Measurements from ENCODE around the gene MYO7A.

Gene MYO7A

DNA sequence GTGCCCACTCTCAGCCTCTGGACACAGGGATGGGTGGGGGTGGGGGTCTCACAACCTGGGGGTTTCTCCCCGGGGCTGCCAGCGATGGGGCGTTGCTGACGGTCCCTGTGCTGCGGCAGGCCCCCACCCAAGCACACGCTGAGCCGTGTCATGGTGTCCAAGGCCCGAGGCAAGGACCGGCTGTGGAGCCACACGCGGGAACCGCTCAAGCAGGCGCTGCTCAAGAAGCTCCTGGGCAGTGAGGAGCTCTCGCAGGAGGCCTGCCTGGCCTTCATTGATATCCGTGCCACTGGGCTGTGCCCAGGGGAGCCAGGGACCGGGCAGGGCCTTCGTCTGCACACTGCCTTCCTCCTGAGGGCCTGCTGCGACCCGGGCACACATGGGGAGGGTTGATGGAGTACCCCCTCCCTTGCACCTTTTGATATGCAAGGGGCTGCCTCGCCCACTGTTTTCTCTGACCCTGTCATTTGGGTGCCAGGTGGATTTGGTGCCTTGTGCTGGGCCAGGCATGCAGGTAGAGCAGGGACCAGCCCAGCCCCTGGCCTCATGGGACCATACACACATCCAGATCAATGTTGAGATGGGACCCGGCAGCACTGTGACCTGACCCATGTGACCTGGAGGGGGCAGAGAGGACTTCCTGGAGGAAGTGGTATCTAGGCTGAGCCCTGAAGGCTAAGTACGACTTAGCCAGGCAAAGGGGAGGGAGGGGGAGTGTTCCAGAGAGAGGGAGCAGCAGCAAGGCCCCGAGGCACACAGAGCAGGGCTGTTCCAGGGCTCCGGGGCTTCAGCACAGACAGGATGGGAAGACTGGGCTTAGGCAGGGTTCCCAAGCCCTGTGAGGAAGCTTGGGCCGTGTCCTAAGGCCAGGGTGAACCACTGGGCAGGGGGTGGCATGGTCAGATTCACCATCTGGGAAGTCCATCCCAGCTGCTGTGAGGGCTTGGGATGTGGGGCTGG lies 75.2 kb downstream of the MYO7A start:
- no peak for DNase-seq

DNA sequence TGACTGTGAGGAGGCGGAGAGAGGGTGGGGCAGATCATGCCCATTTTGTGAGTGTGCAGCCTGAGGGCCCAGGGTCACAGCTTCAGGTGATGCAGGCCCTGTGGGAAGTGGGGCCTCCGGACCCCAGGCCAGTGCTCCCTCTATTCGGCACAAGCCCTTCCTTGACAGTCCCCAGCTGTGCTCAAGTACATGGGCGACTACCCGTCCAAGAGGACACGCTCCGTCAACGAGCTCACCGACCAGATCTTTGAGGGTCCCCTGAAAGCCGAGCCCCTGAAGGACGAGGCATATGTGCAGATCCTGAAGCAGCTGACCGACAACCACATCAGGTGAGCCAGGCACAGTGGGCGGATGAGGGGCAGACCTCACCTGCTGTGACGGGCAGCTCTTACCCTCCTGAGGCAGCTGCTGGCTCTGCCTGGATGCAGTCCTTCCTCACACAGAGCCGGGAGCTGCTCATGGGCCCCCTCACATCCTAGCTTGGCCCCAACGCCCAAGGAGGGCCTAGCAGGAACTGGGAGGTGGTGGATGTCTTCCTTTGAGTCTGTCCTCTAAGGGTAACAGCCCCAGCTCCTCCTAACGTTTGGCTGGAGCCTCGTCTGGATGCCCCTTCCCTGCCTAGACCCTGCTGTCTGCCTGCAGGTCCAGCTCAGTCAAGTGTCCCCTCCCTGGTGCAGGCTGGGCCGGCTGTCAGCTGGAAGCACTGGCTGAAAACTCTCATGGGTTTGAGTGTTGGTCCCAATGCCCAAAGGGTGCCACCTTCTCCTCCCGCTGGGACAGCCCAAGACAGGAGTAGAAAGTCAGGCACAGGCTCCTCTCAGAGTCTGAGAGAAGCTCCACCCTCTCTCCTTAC lies 76.1 kb downstream of the MYO7A start:
- DNase-seq: no peak

DNA sequence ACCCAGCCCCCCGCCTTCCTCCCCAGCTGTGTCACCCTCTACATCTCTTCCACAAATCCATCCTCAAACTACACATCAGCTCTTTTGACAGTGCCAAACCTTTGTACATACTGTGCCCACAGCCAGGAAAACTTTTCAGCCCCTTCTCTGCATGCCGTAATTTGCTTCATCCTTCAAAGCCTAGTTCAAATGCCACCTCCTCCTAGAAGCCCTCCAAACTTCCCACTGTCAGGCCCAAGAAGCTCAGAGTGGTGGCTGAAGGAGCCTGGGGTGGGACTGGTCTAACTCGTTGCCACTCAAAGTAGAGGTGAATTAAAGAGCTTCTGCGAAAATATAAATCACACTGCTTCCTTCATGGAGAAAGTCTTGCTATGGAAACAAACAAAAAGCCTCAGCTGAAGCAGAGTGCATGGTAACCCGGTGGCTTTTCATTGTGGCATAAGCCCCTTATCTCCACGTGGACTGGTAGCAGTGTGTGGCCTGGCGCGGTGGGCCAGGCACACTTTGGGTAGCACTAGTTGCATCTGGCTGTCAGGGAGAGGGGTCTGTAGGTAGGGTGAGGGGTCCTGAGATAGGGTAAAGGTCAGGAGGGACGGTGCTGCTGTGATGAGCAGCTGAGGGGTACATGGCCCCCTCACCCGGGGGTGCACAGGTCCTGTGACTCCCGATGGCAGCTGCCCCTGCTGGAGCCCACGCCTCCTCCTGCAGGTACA lies 76.9 kb downstream of the MYO7A start:
- no peak for DNase-seq

DNA sequence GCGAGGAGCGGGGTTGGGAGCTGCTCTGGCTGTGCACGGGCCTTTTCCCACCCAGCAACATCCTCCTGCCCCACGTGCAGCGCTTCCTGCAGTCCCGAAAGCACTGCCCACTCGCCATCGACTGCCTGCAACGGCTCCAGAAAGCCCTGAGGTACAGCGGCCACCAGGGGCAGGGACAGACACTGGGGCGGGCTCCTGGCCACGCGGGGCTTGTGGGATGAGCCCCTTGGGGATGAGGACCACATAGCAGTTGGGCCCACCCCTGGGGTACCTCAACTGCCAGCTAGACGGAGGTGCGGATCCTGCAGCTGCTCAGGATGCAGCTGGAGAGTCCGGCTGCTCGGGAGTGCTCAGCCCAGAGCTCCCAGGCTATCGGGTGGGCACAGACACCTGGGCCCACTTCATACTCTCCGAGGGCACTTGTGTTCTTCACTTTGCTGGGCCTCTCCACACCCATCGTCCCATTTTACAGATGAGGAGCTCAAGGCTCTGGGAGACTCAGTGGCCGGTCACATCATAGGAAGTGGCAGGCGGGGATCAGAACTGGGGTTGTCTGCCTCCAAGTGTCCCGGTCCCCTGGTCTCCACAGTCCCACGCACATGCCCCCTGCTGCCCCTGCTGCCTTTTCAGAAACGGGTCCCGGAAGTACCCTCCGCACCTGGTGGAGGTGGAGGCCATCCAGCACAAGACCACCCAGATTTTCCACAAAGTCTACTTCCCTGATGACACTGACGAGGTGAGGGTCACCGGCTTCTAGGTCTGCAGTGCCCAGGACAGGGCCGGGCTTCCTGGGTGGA lies 77.6 kb downstream of the MYO7A start:
- DNase-seq: no peak

DNA sequence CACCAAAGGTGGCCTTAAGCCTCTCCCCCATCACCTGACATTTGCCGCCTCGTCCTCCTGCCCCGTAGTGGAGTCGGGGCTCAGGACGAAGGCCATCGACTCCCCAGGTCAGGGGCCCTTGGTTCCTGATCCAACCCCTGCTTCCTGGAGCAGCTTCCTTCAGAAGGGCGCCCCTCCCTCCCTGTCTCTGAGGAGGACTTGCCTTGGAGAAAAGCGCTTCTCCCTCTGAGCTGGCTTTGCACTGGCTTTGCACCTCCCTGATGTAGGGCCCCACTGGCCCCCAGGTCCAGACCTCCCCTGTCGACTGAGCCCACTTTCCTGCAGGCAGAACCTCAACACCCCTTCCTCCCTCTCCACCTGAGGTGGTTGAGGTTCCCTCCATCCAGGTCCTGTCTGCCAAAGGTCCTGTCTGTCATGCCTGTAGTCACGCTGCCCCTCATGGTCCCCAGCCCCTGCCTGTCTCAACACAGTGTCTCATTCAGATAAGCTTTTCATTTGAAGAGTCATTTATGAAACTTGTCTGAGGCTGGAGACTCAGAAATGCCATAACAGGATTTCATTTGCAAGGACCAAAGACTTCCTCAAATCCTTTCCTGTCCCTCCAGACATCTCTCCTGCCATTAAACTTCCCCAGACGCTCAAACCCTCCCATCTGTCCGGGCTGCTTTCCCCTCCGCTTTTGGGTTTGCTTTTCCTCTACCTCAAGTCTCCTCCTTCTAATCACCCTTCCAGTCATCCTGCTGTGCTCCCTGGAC lies 78.4 kb downstream of the MYO7A start:
- DNase-seq: no peak

DNA sequence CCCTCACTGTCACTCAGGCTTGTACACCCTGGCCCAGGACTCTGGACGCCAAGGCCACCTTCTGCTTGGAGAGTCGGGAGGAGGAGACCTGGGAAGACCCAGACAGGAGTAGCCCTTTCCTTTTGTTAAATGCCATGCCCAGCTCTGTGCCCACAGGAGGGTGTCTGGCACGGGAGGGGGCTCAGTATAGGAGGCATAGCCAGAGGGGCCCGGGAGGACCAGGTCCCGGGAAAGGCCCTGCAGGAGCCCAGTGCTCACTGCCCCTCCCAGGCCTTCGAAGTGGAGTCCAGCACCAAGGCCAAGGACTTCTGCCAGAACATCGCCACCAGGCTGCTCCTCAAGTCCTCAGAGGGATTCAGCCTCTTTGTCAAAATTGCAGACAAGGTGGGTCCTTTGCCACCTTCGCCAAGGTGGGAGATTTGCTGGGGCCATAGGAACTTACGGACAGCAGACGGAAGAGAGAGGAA lies 79.0 kb downstream of the MYO7A start:
- no peak for DNase-seq

DNA sequence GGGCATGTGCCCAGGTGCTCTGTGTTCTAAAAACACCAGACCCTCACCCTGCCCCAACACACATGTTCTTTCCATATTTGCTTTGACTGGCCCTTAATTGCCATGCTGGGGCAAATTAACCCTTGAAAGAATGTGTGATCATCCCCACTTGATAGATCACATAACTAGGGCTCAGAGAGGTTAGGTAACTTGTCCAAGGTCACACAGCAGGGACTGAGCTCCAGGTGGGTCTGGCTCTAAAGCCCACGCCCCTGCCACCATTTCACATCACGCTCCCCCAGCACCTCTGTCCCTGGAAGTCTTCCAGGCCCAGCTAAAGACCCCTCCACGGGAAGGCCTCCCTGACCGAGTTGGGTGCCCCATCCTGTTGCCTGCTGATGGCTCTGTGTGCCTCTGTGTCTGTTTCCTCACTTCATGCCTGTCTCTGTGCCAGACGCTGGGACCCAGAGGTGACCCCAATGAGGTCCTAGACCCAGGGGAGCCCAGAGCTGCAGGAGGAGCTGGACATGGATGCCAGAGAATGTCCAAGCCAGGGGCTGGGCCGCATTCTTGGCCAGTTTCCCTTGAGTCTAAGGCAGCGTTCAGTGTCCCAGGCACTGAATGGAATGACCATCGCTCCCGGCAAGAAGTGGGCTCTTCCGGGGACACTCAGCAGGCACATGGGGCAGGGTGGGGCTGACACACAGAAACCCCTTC lies 79.7 kb downstream of the MYO7A start:
- no peak for DNase-seq

DNA sequence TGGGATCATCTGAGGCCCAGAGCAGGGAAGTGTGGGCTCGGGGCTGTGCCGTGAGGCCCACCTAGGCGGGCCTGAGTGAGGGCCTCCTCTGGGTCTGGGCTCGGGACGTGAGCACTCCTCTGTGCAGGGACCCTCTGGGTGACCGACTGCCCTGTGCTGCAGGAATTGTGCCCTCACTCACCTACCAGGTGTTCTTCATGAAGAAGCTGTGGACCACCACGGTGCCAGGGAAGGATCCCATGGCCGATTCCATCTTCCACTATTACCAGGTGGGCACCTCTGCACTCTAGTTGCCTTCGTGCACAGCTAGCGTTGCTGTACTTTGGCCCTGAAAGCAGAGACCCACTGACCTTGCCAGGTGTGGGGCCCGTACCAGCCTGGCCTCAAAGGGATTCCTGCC lies 80.5 kb downstream of the MYO7A start:
- no peak for DNase-seq

DNA sequence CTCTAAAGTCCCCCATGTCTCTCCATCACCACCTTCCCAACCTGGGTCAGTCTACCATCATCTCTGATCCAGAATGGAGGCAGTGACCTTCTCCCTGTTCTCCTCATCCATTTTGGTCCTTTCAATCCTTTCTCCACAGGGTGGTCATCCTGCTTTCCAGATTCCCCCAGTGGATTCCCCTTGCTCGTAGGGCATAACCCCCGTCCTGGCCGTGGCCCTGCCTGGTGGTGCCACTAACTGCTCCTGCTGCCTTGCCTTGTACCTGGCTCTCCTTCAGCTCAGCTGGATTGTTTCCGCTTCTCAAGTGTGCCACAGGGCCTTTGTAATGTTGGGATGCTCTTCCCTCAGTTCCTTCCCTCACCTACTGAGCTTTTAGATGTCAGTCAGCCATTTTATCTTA lies 81.6 kb downstream of the MYO7A start:
- DNase-seq: no peak

DNA sequence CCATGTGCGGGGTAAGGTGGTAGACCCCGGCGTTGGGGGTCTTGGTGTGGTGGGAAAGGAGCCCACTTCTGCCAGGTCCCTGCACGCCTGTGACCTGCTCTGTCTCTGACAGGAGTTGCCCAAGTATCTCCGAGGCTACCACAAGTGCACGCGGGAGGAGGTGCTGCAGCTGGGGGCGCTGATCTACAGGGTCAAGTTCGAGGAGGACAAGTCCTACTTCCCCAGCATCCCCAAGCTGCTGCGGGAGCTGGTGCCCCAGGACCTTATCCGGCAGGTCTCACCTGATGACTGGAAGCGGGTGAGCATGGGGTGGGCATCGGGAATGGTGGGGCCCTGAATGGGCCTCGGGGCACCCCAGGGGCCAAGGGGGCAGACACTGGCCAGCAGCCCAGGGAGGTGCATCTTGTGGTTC lies 83.0 kb downstream of the MYO7A start:
- DNase-seq: no peak

DNA sequence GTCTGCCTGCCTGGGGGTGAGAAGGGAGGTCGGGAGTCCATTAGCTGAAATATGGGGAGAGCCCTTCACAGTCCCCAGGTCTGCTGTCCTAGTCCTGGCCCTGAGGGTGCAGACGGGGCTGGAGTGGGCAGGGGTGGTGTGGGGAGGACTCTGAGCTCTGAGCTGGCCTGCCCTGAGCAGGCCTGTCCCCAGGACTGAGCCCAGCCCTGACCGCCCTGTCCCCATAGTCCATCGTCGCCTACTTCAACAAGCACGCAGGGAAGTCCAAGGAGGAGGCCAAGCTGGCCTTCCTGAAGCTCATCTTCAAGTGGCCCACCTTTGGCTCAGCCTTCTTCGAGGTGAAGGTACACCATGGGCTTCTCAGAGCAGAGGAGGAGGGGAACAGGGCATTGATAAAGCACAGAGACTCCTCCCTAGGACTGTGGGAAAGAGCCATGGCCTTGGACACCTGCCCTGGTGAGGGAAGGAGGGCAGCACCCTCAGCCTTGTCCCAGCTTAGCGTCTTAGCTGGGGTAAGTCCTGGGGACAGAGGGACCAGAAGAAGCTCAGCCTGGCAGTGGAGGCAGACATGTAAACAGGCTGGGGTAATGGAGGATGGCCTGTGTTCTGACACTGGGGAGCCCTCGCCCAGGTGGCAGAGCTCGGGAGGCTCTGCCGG lies 83.7 kb downstream of the MYO7A start:
- no peak for DNase-seq

DNA sequence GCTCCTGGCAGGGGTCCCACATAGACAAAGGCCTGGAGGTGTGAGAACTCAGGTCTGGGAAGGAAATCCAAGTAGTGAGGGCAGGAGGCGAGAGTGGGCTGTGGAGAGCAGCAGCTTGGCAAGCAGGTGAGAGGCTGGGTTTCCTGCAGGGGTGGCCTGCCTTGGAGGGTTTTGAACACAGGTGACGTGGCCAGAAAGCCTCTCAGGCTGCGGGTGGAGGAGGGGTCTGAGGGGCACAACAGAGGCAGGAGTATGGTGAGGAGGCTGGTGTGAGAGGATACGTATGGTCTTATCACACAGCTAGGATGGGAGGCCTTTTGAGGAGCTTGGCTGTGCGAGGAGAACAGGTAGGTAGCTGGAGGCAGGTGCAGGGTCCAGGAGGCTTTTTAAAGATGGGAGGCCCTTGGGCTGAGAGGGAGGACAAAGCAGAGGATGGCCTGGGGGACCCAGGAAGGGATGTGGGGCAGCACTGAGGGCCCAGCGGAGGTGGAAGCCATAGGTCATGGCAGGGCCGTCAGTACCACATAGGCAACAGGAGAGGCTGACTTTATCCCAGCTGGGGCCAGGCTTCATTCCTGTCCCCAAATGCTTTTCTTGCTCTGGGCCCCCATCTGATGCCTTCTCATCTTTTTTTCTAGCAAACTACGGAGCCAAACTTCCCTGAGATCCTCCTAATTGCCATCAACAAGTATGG lies 84.4 kb downstream of the MYO7A start:
- DNase-seq: no peak

DNA sequence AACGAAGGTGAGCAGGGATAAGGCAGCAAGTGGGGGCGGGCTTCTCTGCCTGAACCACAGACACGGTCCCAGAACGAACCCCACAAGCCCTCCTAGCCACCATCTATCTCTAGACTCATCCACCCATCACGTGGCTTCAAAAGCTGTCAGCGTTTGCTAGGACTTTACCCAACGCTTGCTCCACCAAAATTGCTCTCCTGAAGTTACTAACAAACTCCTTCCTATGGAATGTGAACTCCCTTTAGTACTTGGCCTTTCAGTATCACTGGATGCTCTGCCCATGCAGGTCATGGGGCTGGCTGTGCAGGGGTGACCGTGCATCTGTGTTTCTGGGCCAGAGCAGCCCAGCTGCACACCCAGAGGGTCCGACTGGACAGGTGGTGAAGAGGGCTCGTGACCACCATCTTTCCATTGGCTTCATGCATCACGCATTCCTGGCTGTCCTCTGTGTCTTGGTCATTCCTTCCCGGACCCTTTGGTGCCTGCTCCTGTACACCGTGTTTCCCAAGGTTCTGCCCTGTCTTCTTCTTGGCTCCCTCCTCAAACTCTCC lies 85.1 kb downstream of the MYO7A start:
- DNase-seq: no peak

DNA sequence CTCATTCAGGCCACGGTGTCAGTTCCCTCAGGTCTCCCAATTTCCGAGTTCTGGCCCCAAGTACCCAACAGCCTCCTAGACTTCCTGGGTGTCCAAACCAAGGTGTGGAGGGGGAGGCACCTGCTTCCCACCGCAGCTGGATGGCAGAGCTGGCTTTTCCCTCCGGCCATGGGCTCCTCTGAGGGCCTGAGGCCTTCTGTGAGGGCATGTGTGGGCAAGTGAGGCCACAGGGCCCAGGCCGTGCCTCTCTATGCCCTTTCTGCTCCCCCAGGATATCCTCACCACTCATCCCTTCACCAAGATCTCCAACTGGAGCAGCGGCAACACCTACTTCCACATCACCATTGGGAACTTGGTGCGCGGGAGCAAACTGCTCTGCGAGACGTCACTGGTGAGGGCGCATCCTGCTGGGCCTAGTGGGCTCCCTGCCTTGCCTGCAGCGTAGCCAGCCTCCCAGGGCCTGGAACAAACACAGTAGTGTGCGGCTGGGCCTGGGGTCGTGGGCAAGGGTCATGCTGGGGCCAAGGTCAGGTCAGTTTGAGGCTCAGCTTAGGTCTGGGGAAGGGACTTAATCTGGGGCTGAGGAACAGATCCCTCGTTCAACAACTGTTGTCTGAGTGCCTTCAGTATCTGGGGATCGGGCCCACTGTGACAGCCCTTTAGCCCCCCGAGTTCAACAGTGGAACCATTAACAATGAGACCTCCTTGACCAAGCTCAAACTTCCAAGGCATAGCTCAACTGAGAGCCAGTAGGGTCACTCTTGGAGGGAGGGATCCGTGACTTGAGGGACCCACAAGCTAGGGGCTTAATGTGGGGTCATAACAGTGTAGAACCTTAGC lies 85.8 kb downstream of the MYO7A start:
- no peak for DNase-seq

DNA sequence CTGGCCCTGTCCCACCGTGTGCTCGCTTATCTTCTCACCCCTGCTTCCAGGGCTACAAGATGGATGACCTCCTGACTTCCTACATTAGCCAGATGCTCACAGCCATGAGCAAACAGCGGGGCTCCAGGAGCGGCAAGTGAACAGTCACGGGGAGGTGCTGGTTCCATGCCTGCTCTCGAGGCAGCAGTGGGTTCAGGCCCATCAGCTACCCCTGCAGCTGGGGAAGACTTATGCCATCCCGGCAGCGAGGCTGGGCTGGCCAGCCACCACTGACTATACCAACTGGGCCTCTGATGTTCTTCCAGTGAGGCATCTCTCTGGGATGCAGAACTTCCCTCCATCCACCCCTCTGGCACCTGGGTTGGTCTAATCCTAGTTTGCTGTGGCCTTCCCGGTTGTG lies 86.5 kb downstream of the MYO7A start:
- DNase-seq: no peak

DNA sequence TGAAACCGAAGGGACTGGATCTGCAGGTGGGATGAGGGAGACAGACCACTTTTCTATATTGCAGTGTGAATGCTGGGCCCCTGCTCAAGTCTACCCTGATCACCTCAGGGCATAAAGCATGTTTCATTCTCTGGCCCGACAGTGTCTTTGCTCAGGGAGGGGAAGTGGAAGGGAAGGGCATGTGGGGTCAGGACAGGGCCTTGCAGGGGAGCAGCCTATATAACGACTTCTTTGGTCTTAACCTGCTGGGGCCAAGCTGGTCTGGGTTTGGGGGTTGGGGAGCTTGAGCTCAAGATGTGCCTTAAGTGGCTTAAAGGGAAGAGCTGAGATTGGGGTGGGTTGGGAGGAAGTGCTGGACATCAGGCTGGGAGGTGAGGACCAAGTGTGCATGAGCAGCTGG lies 87.1 kb downstream of the MYO7A start:
- DNase-seq: no peak

DNA sequence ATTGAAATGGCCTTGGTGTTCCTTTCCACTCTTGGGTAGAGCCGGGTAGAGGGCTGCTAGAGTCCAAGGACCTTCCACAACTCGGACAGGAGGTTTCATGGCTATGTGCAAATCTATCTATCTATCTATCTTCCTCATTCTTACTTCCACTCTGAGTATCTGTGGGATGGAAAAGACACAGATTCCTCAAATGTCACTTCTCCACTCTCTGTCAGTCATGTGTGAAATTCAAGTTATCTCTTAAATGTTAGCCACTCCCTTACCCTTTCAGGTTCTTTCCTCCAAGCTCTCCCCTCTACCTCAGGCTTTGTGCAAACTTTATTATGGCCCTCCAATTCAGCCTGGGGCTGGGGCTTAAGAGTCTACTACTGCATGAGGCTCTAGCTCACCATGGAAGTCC lies 89.1 kb downstream of the MYO7A start:
- no peak for DNase-seq

DNA sequence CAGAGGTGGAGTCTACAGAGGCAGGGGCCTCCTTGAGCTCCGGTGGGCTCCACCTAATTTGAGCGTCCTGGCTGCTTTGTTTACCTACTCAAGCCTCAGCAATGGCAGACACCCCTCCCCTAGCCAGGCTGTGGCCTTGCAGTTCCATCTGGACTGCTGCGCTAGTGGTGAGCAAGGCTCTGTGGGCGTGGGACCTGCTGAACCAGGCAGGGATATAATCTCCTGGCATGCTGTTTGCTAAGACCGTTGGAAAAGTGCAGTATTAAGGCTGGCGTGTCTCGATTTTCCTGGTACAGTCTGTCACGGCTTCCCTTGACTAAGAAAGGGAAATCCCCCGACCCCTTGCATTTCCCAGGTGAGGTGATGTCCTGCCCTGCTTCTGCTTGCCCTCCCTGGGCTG lies 95.8 kb downstream of the MYO7A start:
- no peak for DNase-seq
